Epithelial cell of esophagus (primary cell): ENCODE measurements around the gene DDI2.
"Not testable (repeated sequence)": the region's sequence is repeated elsewhere in the genome, so short reads cannot be mapped to it uniquely, and the experiment has no call there.

Source experiments
- DNase-seq: peaks from one replicate; pipeline ENCODE4 v3.0.0; 2010; ENCODE audit warnings: low read depth
- H3K4me3 ChIP-seq: 2 replicates; pipeline ENCODE4 v1.5.1; 2011; ENCODE audit warnings: mild to moderate bottlenecking, low read length, control low read depth
- TF ChIP-seq, protein P1 (sequence below): IDR thresholded peaks from 2 replicates; pipeline ENCODE4 v1.5.1; 2011; ENCODE audit warnings: low read depth, mild to moderate bottlenecking, low read length, control low read depth, inconsistent platforms; ENCODE audit not compliant: insufficient read depth; ENCODE audit errors: missing control alignments

The DDI2 gene

DNA sequence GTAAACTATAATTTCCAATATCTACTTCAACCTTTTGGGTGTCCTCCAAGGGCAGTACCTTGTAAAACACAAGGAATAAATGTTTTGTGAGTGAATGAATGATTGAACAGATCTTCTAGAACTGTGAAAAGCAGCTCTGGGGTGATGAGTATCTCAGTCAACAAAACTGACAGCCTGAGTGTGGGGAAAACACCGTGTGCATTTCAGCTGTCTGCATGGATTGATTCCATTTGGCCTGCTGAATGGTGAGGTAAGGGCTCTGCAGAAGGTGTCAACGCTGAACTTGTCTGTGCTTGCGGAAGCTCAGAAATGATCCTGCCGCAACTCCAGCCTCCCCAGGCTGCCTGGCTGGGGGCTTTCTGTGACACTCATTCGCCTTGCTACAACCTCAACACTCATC is 25.0 kb upstream of the DDI2 start:
- peak; percentile 85 for DNase-seq
- H3K4me3 ChIP-seq = no peak overlapping the region
- TF ChIP-seq, protein P1, sequence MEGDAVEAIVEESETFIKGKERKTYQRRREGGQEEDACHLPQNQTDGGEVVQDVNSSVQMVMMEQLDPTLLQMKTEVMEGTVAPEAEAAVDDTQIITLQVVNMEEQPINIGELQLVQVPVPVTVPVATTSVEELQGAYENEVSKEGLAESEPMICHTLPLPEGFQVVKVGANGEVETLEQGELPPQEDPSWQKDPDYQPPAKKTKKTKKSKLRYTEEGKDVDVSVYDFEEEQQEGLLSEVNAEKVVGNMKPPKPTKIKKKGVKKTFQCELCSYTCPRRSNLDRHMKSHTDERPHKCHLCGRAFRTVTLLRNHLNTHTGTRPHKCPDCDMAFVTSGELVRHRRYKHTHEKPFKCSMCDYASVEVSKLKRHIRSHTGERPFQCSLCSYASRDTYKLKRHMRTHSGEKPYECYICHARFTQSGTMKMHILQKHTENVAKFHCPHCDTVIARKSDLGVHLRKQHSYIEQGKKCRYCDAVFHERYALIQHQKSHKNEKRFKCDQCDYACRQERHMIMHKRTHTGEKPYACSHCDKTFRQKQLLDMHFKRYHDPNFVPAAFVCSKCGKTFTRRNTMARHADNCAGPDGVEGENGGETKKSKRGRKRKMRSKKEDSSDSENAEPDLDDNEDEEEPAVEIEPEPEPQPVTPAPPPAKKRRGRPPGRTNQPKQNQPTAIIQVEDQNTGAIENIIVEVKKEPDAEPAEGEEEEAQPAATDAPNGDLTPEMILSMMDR = no peak

DNA sequence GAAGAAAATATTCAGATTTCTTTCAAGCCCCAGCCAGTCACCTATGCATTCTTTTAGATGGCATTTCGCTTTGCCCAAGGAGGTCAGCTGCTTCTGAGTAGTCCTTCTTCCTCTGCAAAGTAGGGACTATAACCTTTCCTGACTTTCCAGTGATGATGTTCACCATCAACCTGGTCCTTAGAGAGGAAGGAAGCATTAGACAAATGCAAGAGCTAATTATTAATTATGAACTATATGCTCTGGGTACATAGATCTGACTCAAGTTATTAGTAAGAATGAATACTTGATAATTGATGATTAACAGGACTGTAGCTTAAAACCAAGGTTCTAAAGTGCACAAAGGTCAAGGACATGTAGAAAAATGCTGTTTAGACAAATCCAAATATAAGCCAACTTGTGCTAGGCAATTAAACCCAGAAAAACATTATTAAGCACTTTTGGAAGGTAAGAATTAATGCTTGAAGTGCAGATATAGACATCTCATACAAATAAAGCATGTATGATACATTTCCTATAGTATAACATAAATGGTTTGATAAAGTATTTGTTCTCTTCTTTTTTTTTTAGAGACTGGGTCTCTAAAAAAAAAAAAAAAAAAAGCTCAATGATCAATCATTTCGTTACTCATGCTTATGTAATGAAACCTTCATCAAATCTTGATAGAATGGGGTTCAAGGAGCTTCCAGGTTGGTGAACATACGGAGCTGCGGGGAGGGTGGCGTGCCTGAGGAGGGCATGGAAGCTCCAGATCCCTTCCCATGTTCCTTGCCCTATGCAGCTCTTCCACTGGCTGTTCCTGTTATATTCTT is 21.2 kb upstream of the DDI2 start:
- H3K4me3 ChIP-seq = no peak overlapping the region
- DNase-seq = no peak
- TF ChIP-seq, protein P1 = no peak

DNA sequence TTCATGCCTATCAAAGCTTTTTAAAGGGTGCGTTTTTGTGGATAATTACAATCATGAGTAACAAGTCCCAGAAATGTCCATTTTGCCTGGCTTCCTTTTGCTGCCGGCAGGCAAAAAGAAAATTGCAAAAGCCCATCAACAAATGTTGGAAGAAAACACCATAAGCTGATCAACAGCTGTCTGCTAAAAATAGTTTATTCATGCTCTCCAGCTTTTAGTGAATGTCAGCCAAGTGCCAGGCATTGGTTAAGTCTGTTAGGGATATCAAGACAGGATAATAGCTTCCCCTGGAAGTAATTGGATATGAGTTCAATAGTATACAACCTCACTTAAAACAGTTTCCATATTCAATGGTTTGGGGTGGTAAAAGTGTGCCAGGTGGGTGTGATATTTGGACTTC is 18.8 kb upstream of the DDI2 start:
- TF ChIP-seq, protein P1 = no peak
- H3K4me3 ChIP-seq = no peak overlapping the region
- DNase-seq = no peak

DNA sequence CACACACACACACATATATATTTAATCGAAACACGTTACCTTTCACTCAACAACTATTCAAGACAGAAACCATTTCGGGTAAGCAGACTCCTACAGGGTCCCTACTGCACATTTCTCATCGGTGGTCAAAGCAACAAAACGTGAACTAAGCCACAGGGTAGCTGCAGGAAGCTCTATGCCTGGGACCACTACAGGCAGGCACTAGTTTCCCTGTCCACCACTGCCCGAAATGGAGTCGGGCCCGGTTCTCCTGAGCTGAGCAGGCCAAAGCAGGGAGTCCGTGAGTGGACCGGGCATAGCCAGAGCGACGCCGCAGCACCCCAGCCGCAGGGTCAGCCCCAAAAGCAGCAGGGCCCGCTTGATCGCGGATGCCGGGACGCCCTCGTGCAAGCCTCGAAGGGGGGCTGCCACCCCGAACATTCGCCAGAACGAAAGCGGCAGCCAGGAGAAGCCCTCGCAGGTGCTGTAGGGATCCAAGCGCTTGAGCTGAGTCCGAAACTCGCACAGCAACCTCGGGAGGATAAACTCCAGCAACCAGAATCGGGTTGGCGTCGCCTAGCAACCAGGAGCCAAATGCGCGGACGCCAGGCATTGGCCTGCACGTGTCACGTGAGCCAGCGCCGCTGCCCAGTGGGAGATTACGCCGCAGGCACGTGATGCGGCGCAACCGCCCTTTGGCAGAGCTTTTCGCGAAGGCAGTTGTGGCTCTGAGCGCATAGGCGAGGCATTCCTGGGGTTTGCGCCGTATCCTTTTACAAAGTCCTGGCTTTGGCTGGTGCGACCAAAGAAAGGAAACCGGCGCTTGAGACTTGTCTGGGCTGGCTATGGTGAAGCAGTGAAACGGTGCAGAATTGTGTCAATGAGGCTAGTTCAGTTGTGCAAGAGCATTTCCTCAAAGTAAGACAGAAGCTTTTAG is 13.9 kb upstream of the DDI2 start:
- DNase-seq = peak; percentile 98

DNA sequence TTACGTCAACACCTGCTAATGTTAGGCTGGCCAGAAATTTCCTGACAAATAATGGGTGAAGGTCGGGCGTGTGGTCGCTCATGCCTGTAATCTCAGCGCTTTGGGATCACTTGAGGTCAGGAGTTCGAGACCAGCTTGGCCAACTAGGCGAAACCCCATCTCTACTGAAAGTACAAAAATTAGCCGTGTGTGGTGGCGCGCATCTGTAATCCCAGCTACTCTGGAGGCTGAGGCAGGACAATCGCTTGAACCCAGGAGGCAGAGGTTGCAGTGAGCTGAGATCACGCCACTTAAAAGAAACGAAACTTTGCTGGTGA is 13.3 kb upstream of the DDI2 start:
- DNase-seq = not testable (repeated sequence)

More for the DNA sequence above, 13.9 kb upstream of the DDI2 start:
- TF ChIP-seq, protein P1 = no peak
- peak overlapping the region; percentile 78 for H3K4me3 ChIP-seq

DNA sequence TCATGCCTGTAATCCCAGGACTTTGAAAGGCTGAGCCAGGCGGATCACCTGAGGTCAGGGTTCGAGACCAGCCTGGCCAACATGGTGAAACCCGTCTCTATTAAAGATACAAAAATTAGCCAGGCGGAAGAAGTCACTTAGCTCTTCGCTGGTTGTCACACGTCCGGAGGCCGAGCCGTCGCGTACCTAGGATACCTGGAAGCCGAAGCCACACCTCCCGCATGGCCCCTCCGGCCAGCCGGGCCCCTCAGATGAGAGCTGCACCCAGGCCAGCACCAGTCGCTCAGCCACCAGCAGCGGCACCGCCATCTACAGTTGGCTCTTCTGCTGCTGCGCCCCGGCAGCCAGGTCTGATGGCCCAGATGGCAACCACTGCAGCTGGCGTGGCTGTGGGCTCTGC is 12.9 kb upstream of the DDI2 start:
- not testable (repeated sequence) for H3K4me3 ChIP-seq, DNase-seq

More for the DNA sequence above, 13.3 kb upstream of the DDI2 start:
- peak overlapping the region; percentile 78 for H3K4me3 ChIP-seq

DNA sequence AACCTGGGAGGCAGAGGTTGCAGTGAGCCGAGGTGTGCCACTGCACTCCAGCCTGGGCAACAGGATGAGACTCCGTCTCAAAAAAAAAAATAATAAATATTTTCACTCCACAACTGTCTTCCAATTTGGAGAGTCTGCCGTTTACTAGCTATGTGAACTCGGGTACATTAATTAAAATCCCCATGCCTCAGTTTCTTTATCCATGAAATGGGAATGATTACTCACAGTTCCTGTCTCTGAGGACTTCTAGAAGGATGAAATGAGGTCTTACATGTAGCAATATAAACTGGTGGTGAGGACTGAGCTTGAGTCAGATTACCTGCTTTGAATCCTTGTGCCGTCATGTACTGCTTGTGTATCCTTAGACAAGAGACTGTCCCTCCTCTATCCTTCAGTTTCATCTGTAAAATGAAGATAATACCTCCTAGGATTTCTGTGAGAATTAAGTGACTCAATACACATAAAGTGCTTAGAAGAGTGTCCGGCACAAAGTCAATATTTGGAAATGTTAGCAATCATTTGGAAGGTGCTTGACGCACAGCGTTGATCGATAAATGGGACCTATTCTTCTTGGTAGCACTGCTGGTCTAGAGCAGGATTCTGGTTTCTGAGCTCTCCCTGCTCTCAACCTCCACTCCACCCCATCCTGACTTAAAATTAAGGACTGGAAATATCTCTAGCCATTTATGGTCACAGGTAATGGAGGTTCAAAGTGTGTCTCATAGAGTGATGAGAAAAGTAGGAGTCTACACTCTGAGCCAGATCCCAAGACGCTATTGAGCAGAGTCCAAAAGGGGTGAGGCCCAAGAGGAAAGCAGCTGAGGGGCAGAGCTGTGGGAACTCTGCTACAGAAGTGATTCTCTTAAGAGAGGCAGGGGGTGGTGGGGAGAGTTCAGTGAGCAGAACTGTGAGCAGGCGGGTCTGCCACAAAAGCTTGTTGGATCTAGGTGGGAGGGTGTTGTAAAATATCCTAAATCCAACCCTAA is 11.6 kb upstream of the DDI2 start:
- TF ChIP-seq, protein P1 = no peak
- no peak overlapping the region for H3K4me3 ChIP-seq
- DNase-seq = no peak
